ENCODE data around the gene TAGLN. TPM values are rescaled to one million over a fixed set of nuclear protein-coding genes. Genes with fewer than 3 reads are reported as not detected.

Gene TAGLN
- polyA plus RNA-seq, 2 of the 4 experiments (the other 2 are of a cell fraction) = 43.2 to 287 TPM

- TF ChIP-seq CTCF (IDR thresholded peaks at IDR 0.05) (peak; percentile 80), NPAS2 (CRISPR knock-in tag; IDR thresholded peaks at IDR 0.05; ENCODE audit: borderline replicate concordance) (no peak), ZC3H11A (IDR thresholded peaks at IDR 0.05) (no peak), POLR2A (IDR thresholded peaks at IDR 0.05; ENCODE audit: low read length) (peak; percentile 12; the same call in 1 of the 2 replicates), SMC3 (IDR thresholded peaks at IDR 0.05) (peak; percentile 54), NFE2L2 (conservative IDR thresholded peaks at IDR 0.05; ENCODE audit: low read length) (no peak), TP53 (CRISPR knock-in tag; IDR thresholded peaks at IDR 0.05) (no peak), HMGXB4 (CRISPR knock-in tag; IDR thresholded peaks at IDR 0.05; ENCODE audit: borderline replicate concordance) (no peak), ZFP36 (IDR thresholded peaks at IDR 0.05; ENCODE audit: borderline replicate concordance, partially characterized antibody) (no peak), FOXS1 (CRISPR knock-in tag; IDR thresholded peaks at IDR 0.05) (no peak), RAD21 (conservative IDR thresholded peaks at IDR 0.05 in 1 of 2, IDR thresholded peaks at IDR 0.05 in 1 of 2) (peak in 1 of 2 experiments; percentile 24; a peak in 1 of 5 replicates), SREBF2 (IDR thresholded peaks at IDR 0.05) (no peak), USF2 (IDR thresholded peaks at IDR 0.05) (no peak), HOXB5 (CRISPR knock-in tag; IDR thresholded peaks at IDR 0.05) (no peak), MAX (IDR thresholded peaks at IDR 0.05) (peak; percentile 40; the same call in 1 of the 2 replicates), GATA3 (IDR thresholded peaks at IDR 0.05; ENCODE audit: borderline replicate concordance) (no peak), HES2 (IDR thresholded peaks at IDR 0.05) (no peak), FOSL2 (IDR thresholded peaks at IDR 0.05) (no peak), FOSL2 (CRISPR knock-in tag; IDR thresholded peaks at IDR 0.05) (no peak), EHMT2 (IDR thresholded peaks at IDR 0.05; ENCODE audit: low read depth) (no peak), TFCP2L1 (CRISPR knock-in tag; IDR thresholded peaks at IDR 0.05) (no peak), ESRRA (IDR thresholded peaks at IDR 0.05; ENCODE audit: borderline replicate concordance, low read length) (no peak), HDAC2 (IDR thresholded peaks at IDR 0.05) (no peak), ZSCAN20 (CRISPR knock-in tag; IDR thresholded peaks at IDR 0.05) (no peak), RFX5 (IDR thresholded peaks at IDR 0.05) (peak; percentile 63; the same call in 1 of the 2 replicates), ZNF302 (CRISPR knock-in tag; IDR thresholded peaks at IDR 0.05) (no peak), JUNB (IDR thresholded peaks at IDR 0.05) (no peak), CHD4 (IDR thresholded peaks at IDR 0.05; ENCODE audit: borderline replicate concordance) (no peak), REST (IDR thresholded peaks at IDR 0.05) (no peak), CEBPB (IDR thresholded peaks at IDR 0.05) (no peak), BCL3 (IDR thresholded peaks at IDR 0.05) (0 out of 3 replicates have a peak, but pooled peaks have one; percentile 4), CBX8 (IDR thresholded peaks at IDR 0.05) (no peak)
Measured at GRCh38 chr11:117232092-117232878, 33.1 kb downstream of the TAGLN start, which contains the start of gene RNF214 (continued).

Data from A549 (cell line).